Panc1 (cell line): Measurements from ENCODE around the gene OBI1. TPM values are rescaled to one million over a fixed set of nuclear protein-coding genes. Genes with fewer than 3 reads are reported as not detected.
A peak's percentile ranks its signal among the peaks of the same experiment; 100 is the strongest.

Experiments used
- ATAC-seq: fragments of 200-7000 bp; cut with Tn5 transposase; 2 replicates; pipeline ENCODE4 v1.9.1; 2020; ENCODE audit warnings: mild to moderate bottlenecking, moderate library complexity
- BruUV-seq: library from RNA; stranded (reverse); fragments of 400-500 nt; replicated peaks from 2 replicates; lab custom pipeline; 2021; lab: Mats Ljungman, UMichigan
- CTCF ChIA-PET: fragments of 300-600 bp; sonication (Branson Sonifier 250); formaldehyde crosslinking; loops from one replicate; lab custom pipeline; 2022; ENCODE audit warnings: antibody characterized with exemption; lab: Charles Lee
- POLR2A ChIA-PET: fragments of 300-600 bp; sonication (Branson Sonifier 250); formaldehyde crosslinking; loops from one replicate; lab custom pipeline; 2022; ENCODE audit warnings: antibody characterized with exemption; lab: Charles Lee
- DNase-seq: peaks from one replicate; pipeline ENCODE4 v3.0.0-alpha.2; 2010; ENCODE audit warnings: low read depth, low spot score
- H3K27ac ChIP-seq: 2 replicates; pipeline ENCODE4 v1.5.1; 2011; ENCODE audit warnings: mild to moderate bottlenecking, low read length, inconsistent platforms
- H3K27me3 ChIP-seq: fragments of 200-500 bp; sonication (Bioruptor generic); 2 replicates; pipeline ENCODE4 v1.6.0; 2014; ENCODE audit warnings: low read length, inconsistent platforms; ENCODE audit not compliant: control insufficient read depth, insufficient read depth
- H3K36me3 ChIP-seq: fragments of 200-500 bp; sonication (Bioruptor generic); 2 replicates; pipeline ENCODE4 v1.5.1; 2014; ENCODE audit warnings: inconsistent platforms, mild to moderate bottlenecking, low read length, moderate library complexity; ENCODE audit not compliant: control insufficient read depth, insufficient read depth
- H3K4me1 ChIP-seq: 2 replicates; pipeline ENCODE4 v1.5.1; 2011; ENCODE audit warnings: inconsistent platforms, mild to moderate bottlenecking, low read length, moderate library complexity; ENCODE audit not compliant: control insufficient read depth, insufficient read depth
- H3K4me3 ChIP-seq, 2 experiments: 2 replicates each; pipeline ENCODE4 v1.5.1; 2011 to 2012; ENCODE audit warnings: low read depth in 2 of 2, low read length in 2 of 2, mild to moderate bottlenecking in 2 of 2, inconsistent platforms in 1 of 2, moderate library complexity in 1 of 2
- H3K9me3 ChIP-seq: fragments of 200-500 bp; sonication (Bioruptor generic); 2 replicates; pipeline ENCODE4 v1.5.1; 2014; ENCODE audit warnings: low read depth, mild to moderate bottlenecking, inconsistent platforms, low read length, moderate library complexity; ENCODE audit not compliant: control insufficient read depth, insufficient read depth
- CTCF ChIP-seq: fragments of 450-650 bp; IDR thresholded peaks from 2 replicates; pipeline ENCODE4 v1.5.1; 2017; ENCODE audit warnings: mild to moderate bottlenecking
- POLR2AphosphoS5 ChIP-seq: IDR thresholded peaks from 2 replicates; pipeline ENCODE4 v1.6.1; 2012; ENCODE audit warnings: mild to moderate bottlenecking, low read depth, low read length, moderate library complexity
- SIN3A ChIP-seq: IDR thresholded peaks from 2 replicates; pipeline ENCODE4 v1.6.1; 2012; ENCODE audit warnings: low read depth, mild to moderate bottlenecking, low read length, moderate library complexity, borderline replicate concordance; ENCODE audit not compliant: insufficient read depth
- TCF7L2 ChIP-seq: IDR thresholded peaks from 2 replicates; pipeline ENCODE4 v1.6.1; 2011; ENCODE audit warnings: mild to moderate bottlenecking, low read depth, low read length, inconsistent platforms
- in situ Hi-C: cut with HindIII; loops from 2 replicates; pipeline ENCODE4 v1.10.0; 2016; ENCODE audit warnings: low sequenced_read_pairs, low pct_unique_long_range_greater_than_20kb
- intact Hi-C: fragments of 100-400 bp; cut with micrococcal nuclease; formaldehyde crosslinking; loops from one replicate; pipeline ENCODE4 v1.10.0; 2022; ENCODE audit not compliant: unreplicated experiment
- total RNA-seq: library from RNA; stranded (reverse); gene quantifications from one replicate; pipeline ENCODE4 v1.2.1, GENCODE V29; 2021; ENCODE audit not compliant: unreplicated experiment
- TF ChIP-seq, protein P1 (sequence below), 2 experiments: IDR thresholded peaks; 2 replicates each; pipeline ENCODE4 v1.6.1; 2011 to 2012; ENCODE audit warnings: low read depth in 2 of 2, control low read depth in 1 of 2, low read length in 1 of 2, mild to moderate bottlenecking in 1 of 2, moderate library complexity in 1 of 2; ENCODE audit not compliant: insufficient read depth in 1 of 2

The OBI1 gene
- total RNA-seq, 1 experiment from 2014 or later, result 9.1 TPM

DNA sequence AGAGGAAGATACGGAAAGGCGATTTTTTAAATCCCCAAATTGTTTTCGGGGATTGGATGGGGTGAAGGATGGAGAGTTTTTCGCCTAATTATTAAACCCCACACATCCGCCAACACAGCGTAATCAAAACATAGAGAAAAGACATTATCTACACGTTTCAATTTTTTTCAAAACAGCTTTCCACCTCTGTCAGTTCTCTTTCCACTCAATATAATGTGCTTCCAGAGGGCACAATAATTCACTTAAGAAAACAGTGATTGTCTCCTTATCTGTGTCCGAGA, 435 bp upstream of the OBI1 start:
- in situ Hi-C loops, result no loop called here
- CTCF ChIA-PET, result no interaction called here
- no peak for TF ChIP-seq POLR2AphosphoS5
- TF ChIP-seq CTCF, result no peak
- no peak for TF ChIP-seq SIN3A
- no peak for TF ChIP-seq TCF7L2
- TF ChIP-seq, protein P1, sequence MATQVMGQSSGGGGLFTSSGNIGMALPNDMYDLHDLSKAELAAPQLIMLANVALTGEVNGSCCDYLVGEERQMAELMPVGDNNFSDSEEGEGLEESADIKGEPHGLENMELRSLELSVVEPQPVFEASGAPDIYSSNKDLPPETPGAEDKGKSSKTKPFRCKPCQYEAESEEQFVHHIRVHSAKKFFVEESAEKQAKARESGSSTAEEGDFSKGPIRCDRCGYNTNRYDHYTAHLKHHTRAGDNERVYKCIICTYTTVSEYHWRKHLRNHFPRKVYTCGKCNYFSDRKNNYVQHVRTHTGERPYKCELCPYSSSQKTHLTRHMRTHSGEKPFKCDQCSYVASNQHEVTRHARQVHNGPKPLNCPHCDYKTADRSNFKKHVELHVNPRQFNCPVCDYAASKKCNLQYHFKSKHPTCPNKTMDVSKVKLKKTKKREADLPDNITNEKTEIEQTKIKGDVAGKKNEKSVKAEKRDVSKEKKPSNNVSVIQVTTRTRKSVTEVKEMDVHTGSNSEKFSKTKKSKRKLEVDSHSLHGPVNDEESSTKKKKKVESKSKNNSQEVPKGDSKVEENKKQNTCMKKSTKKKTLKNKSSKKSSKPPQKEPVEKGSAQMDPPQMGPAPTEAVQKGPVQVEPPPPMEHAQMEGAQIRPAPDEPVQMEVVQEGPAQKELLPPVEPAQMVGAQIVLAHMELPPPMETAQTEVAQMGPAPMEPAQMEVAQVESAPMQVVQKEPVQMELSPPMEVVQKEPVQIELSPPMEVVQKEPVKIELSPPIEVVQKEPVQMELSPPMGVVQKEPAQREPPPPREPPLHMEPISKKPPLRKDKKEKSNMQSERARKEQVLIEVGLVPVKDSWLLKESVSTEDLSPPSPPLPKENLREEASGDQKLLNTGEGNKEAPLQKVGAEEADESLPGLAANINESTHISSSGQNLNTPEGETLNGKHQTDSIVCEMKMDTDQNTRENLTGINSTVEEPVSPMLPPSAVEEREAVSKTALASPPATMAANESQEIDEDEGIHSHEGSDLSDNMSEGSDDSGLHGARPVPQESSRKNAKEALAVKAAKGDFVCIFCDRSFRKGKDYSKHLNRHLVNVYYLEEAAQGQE (IDR thresholded peaks at IDR 0.05; ENCODE audit: insufficient read depth in 1 of 2, low read depth in 2 of 2, low read length in 1 of 2), result no peak
- Histone ChIP-seq H3K27me3 (no peaks in the 10 kb centered on the region), H3K4me1 (no peaks in the 10 kb centered on the region; the same call in 1 of the 2 replicates), H3K36me3 (no peaks in the 10 kb centered on the region), H3K9me3 (no peaks in the 10 kb centered on the region), H3K4me3 (peak overlapping the region; percentile 61 to 81), H3K27ac (peak overlapping the region; percentile 90)
- intact Hi-C loops, result no loop called here
- POLR2A ChIA-PET, result no interaction called here
- no peak for DNase-seq
- no peak for ATAC-seq
- no TSS peak for BruUV-seq

- intact Hi-C loops, result no loop called here
- in situ Hi-C loops, result no loop called here
- Histone ChIP-seq H3K27ac (peak overlapping the region; percentile 90), H3K4me1 (no peaks in the 10 kb centered on the region; the same call in 1 of the 2 replicates), H3K27me3 (no peaks in the 10 kb centered on the region), H3K36me3 (no peaks in the 10 kb centered on the region), H3K4me3 (peak overlapping the region; percentile 61 to 81), H3K9me3 (no peaks in the 10 kb centered on the region)
- BruUV-seq, result TSS peak; percentile 75
- TF ChIP-seq POLR2AphosphoS5 (no peak), SIN3A (no peak), TCF7L2 (no peak), CTCF (no peak)
- TF ChIP-seq, protein P1 (IDR thresholded peaks at IDR 0.05; ENCODE audit: insufficient read depth in 1 of 2, low read depth in 2 of 2, low read length in 1 of 2), result no peak
- DNase-seq (no peak), ATAC-seq (no peak)
- ChIA-PET CTCF (no interaction called here), POLR2A (no interaction called here)
Observed at GRCh38 chr13:78657699-78658629, 991 bp downstream of the OBI1 start.
